GM12878 (cell line): ENCODE results near the gene KRT80. TPM values are rescaled to one million over a fixed set of nuclear protein-coding genes. Genes with fewer than 3 reads are reported as not detected.

Source experiments
- ATAC-seq: fragments of 200-7000 bp; cut with Tn5 transposase; 3 replicates; pipeline ENCODE4 v1.9.1; 2020; ENCODE audit warnings: mild to moderate bottlenecking, moderate library complexity
- BruUV-seq: library from RNA; stranded (reverse); fragments of 400-500 nt; replicated peaks from 2 replicates; lab custom pipeline; 2021; lab: Mats Ljungman, UMichigan
- CTCF ChIA-PET: fragments of 300-600 bp; sonication (Branson Sonifier 250); formaldehyde crosslinking; extraction: SDS; loops from one replicate; lab custom pipeline; 2021; ENCODE audit warnings: inconsistent platforms; lab: Yijun Ruan, JAX
- POLR2A ChIA-PET: fragments of 350-600 bp; formaldehyde crosslinking; extraction: SDS; loops from one replicate; lab custom pipeline; 2021; ENCODE audit warnings: inconsistent platforms; lab: Charles Lee
- RAD21 ChIA-PET: fragments of 300-600 bp; sonication (Branson Sonifier 250); formaldehyde crosslinking; loops from one replicate; lab custom pipeline; 2023; ENCODE audit warnings: antibody characterized with exemption; ENCODE audit not compliant: unreplicated experiment; lab: Charles Lee
- SMC1A ChIA-PET: fragments of 300-600 bp; sonication (Branson Sonifier 250); formaldehyde crosslinking; loops from one replicate; lab custom pipeline; 2023; ENCODE audit not compliant: unreplicated experiment, uncharacterized antibody; lab: Charles Lee
- DNase-seq: peaks from one replicate; pipeline ENCODE4 v3.0.0-alpha.2; 2011; ENCODE audit warnings: low read depth, low spot score
- FAIRE-seq: peaks from 3 replicates; lab custom pipeline; 2011; peaks lifted over from hg19 to GRCh38; lab: Jason Lieb, UNC
- H2AFZ ChIP-seq: 2 replicates; pipeline ENCODE4 v1.6.0; 2011; ENCODE audit warnings: low read depth, low read length, control low read depth; ENCODE audit not compliant: control insufficient read depth
- H3K27ac ChIP-seq: 2 replicates; pipeline ENCODE4 v1.5.1; 2011; ENCODE audit warnings: control low read depth; ENCODE audit not compliant: control insufficient read depth, insufficient read depth
- H3K27me3 ChIP-seq, 2 experiments: replicated peaks in 1 of 2; 2 replicates each; pipeline versions ENCODE4 v1.6.0 to v1.6.1; 2011; ENCODE audit warnings: low read length in 1 of 2; ENCODE audit not compliant: control insufficient read depth in 2 of 2, insufficient read depth in 2 of 2
- H3K36me3 ChIP-seq, 2 experiments: 2 replicates each; pipeline ENCODE4 v1.5.1; 2011; ENCODE audit warnings: low read length in 1 of 2; ENCODE audit not compliant: control insufficient read depth in 2 of 2, insufficient read depth in 2 of 2
- H3K4me1 ChIP-seq: 2 replicates; pipeline ENCODE4 v1.6.1; 2011; ENCODE audit warnings: mild to moderate bottlenecking, low read length, moderate library complexity, mixed read lengths; ENCODE audit not compliant: control insufficient read depth, insufficient read depth
- H3K4me2 ChIP-seq: 2 replicates; pipeline ENCODE4 v1.6.0; 2011; ENCODE audit warnings: control low read depth; ENCODE audit not compliant: control insufficient read depth, insufficient read depth
- H3K4me3 ChIP-seq: fragments of 200-600 bp; sonication (generic); 2 replicates; pipeline ENCODE4 v1.5.1; 2016
- H3K79me2 ChIP-seq: 2 replicates; pipeline ENCODE4 v1.6.0; 2011; ENCODE audit warnings: low read length; ENCODE audit not compliant: control insufficient read depth, insufficient read depth
- H3K9ac ChIP-seq: 2 replicates; pipeline ENCODE4 v1.8.0; 2011; ENCODE audit warnings: low read length, control low read depth, mixed read lengths; ENCODE audit not compliant: control insufficient read depth, insufficient read depth
- H3K9me3 ChIP-seq: replicated peaks from 3 replicates; pipeline ENCODE4 v1.5.1; 2011; ENCODE audit warnings: mild to moderate bottlenecking, low read length; ENCODE audit not compliant: control insufficient read depth, insufficient read depth
- H4K20me1 ChIP-seq: 2 replicates; pipeline ENCODE4 v1.6.0; 2011; ENCODE audit not compliant: control insufficient read depth, insufficient read depth
- CHD4 ChIP-seq: fragments of 200-600 bp; sonication (generic); IDR thresholded peaks from 2 replicates; pipeline ENCODE4 v1.6.1; 2016; ENCODE audit warnings: mild to moderate bottlenecking
- KLF5 ChIP-seq: fragments of 450-650 bp; IDR thresholded peaks from 2 replicates; pipeline ENCODE4 v1.6.1; 2014; ENCODE audit warnings: mild to moderate bottlenecking; ENCODE audit not compliant: partially characterized antibody
- WGBS: methylation state at CpG from one replicate; pipeline ENCODE4 v1.1.6; 2016; ENCODE audit warnings: low lambda C conversion rate; ENCODE audit not compliant: insufficient replicate concordance, insufficient coverage; ENCODE audit errors: missing lambda C conversion rate; 5-methylcytosine and 5-hydroxymethylcytosine counted together
- in situ Hi-C: fragments of 300-500 bp; cut with MboI; formaldehyde crosslinking; loops from 9 replicates; pipeline ENCODE4 v1.14.3; 2018; ENCODE audit warnings: mixed read lengths
- intact Hi-C: fragments of 100-400 bp; cut with micrococcal nuclease; formaldehyde crosslinking; loops from one replicate; pipeline ENCODE4 v1.14.2; 2022; ENCODE audit not compliant: unreplicated experiment
- polyA plus RNA-seq, 11 experiments: library from polyadenylated mRNA; depleted of rRNA in 4 of 11; unstranded in 6 of 11; stranded (reverse) in 5 of 11; fragments of >200 nt; fragmentation: Nextera tagmentation in 4 of 11; fragmentation: Illumina TruSeq in 1 of 11; extraction: Ambion mirVana in 4 of 11; extraction: Trizol in 1 of 11; gene quantifications; 1 replicate in 1 of 11; 2 replicates in 10 of 11; pipeline versions ENCODE4 v1.2.1 to v1.2.3, GENCODE V29; 2011 to 2016; ENCODE audit warnings: inconsistent platforms in 2 of 11, missing spikeins in 2 of 11, low read depth in 1 of 11
- total RNA-seq, 4 experiments: library from RNA; depleted of rRNA in 3 of 4; stranded (reverse); fragments of >200 nt in 3 of 4; fragmentation: Illumina TruSeq in 1 of 4; extraction: Trizol in 1 of 4; gene quantifications; 2 replicates each; pipeline versions ENCODE4 v1.2.1 to v1.2.3, GENCODE V29; 2013 to 2021

The KRT80 gene
- total and polyA plus RNA-seq, 10 of the 15 experiments (the other 5 are each of a cell fraction or from before 2014, with no cell fraction given) = 0.01 TPM; not detected in 9

DNA sequence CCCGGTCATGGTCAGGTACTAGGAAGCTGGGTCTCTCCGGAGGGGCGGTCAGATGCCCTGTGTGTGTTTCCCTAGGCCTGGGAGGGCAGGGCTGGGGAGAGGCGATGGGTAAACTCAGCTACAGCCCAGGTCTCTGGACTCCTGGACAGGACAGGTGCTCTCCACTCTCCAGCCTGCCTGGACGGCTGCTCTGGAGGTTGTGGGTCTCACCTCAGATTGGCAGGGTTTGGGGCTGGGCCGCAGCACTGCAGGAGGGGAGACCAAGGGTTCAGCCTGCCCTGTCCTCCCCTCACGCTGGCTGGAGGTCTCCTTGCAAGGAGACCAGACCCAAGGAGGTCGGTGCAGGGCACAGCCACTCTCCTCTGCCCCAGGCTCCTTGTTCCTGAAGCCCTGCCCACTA lies 7.8 kb downstream of the KRT80 start:
- H3K4me3 ChIP-seq = no peak overlapping the region
- H3K9me3 ChIP-seq = no peaks in the 10 kb centered on the region
- ChIA-PET SMC1A (no interaction called here), RAD21 (no interaction called here), CTCF (no interaction called here)
- intact Hi-C loops (no loop called here), in situ Hi-C loops (no loop called here)
- H3K4me2 ChIP-seq = no peak overlapping the region
- no peaks in the 10 kb centered on the region for H4K20me1 ChIP-seq
- no peaks in the 10 kb centered on the region for H3K79me2 ChIP-seq
- H3K27me3 ChIP-seq = no peaks in the 10 kb centered on the region; a peak in 1 of 4 replicates
- no peaks in the 10 kb centered on the region for H3K36me3 ChIP-seq
- no TSS peak for BruUV-seq
- H3K9ac ChIP-seq = no peak overlapping the region
- DNase-seq (no peak), FAIRE-seq (no peak), ATAC-seq (no peak)
- no peaks in the 10 kb centered on the region for H3K4me1 ChIP-seq
- 32% methylated on average over 8 of the region's 8 CpGs for WGBS
- H3K27ac ChIP-seq = no peak overlapping the region
- TF ChIP-seq KLF5 = no peak
- TF ChIP-seq, all 136 proteins: peak for 0
- POLR2A ChIA-PET = no interaction called here
- no peak overlapping the region for H2AFZ ChIP-seq

- H4K20me1 ChIP-seq = no peaks in the 10 kb centered on the region
- ChIA-PET SMC1A (no interaction called here), POLR2A (no interaction called here), RAD21 (no interaction called here), CTCF (no interaction called here)
- no peak for FAIRE-seq
- no peaks in the 10 kb centered on the region for H3K79me2 ChIP-seq
- H2AFZ ChIP-seq = no peak overlapping the region
- ATAC-seq = no peak
- H3K9me3 ChIP-seq = no peaks in the 10 kb centered on the region
- H3K27ac ChIP-seq = no peak overlapping the region
- TF ChIP-seq CHD4 = no peak
- no peak overlapping the region for H3K9ac ChIP-seq
- H3K4me3 ChIP-seq = no peak overlapping the region
- BruUV-seq = no TSS peak
- H3K36me3 ChIP-seq = no peaks in the 10 kb centered on the region
- in situ Hi-C loops (no loop called here), intact Hi-C loops (no loop called here)
- H3K27me3 ChIP-seq = no peaks in the 10 kb centered on the region; a peak in 1 of 4 replicates
- H3K4me1 ChIP-seq = no peaks in the 10 kb centered on the region
- DNase-seq = no peak
- WGBS = 21% methylated on average over 6 of the region's 6 CpGs
- H3K4me2 ChIP-seq = no peak overlapping the region
These were observed 8.3 kb downstream of the KRT80 start for GRCh38 chr12:52183544-52183910.
